GM12878 (cell line): ENCODE results near the gene SHISA6. TPM values are rescaled to one million over a fixed set of nuclear protein-coding genes. Genes with fewer than 3 reads are reported as not detected.

Experiments
- ATAC-seq: fragments of 200-7000 bp; cut with Tn5 transposase; 3 replicates; pipeline ENCODE4 v1.9.1; 2020; ENCODE audit warnings: mild to moderate bottlenecking, moderate library complexity
- BruUV-seq: library from RNA; stranded (reverse); fragments of 400-500 nt; replicated peaks from 2 replicates; lab custom pipeline; 2021; lab: Mats Ljungman, UMichigan
- CTCF ChIA-PET: fragments of 300-600 bp; sonication (Branson Sonifier 250); formaldehyde crosslinking; extraction: SDS; loops from one replicate; lab custom pipeline; 2021; ENCODE audit warnings: inconsistent platforms; lab: Yijun Ruan, JAX
- POLR2A ChIA-PET: fragments of 350-600 bp; formaldehyde crosslinking; extraction: SDS; loops from one replicate; lab custom pipeline; 2021; ENCODE audit warnings: inconsistent platforms; lab: Charles Lee
- RAD21 ChIA-PET: fragments of 300-600 bp; sonication (Branson Sonifier 250); formaldehyde crosslinking; loops from one replicate; lab custom pipeline; 2023; ENCODE audit warnings: antibody characterized with exemption; ENCODE audit not compliant: unreplicated experiment; lab: Charles Lee
- SMC1A ChIA-PET: fragments of 300-600 bp; sonication (Branson Sonifier 250); formaldehyde crosslinking; loops from one replicate; lab custom pipeline; 2023; ENCODE audit not compliant: unreplicated experiment, uncharacterized antibody; lab: Charles Lee
- DNase-seq: peaks from one replicate; pipeline ENCODE4 v3.0.0-alpha.2; 2011; ENCODE audit warnings: low read depth, low spot score
- FAIRE-seq: peaks from 3 replicates; lab custom pipeline; 2011; peaks lifted over from hg19 to GRCh38; lab: Jason Lieb, UNC
- H2AFZ ChIP-seq: 2 replicates; pipeline ENCODE4 v1.6.0; 2011; ENCODE audit warnings: low read depth, low read length, control low read depth; ENCODE audit not compliant: control insufficient read depth
- H3K27ac ChIP-seq: 2 replicates; pipeline ENCODE4 v1.5.1; 2011; ENCODE audit warnings: control low read depth; ENCODE audit not compliant: control insufficient read depth, insufficient read depth
- H3K27me3 ChIP-seq, 2 experiments: replicated peaks in 1 of 2; 2 replicates each; pipeline versions ENCODE4 v1.6.0 to v1.6.1; 2011; ENCODE audit warnings: low read length in 1 of 2; ENCODE audit not compliant: control insufficient read depth in 2 of 2, insufficient read depth in 2 of 2
- H3K36me3 ChIP-seq, 2 experiments: 2 replicates each; pipeline ENCODE4 v1.5.1; 2011; ENCODE audit warnings: low read length in 1 of 2; ENCODE audit not compliant: control insufficient read depth in 2 of 2, insufficient read depth in 2 of 2
- H3K4me1 ChIP-seq: 2 replicates; pipeline ENCODE4 v1.6.1; 2011; ENCODE audit warnings: mild to moderate bottlenecking, low read length, moderate library complexity, mixed read lengths; ENCODE audit not compliant: control insufficient read depth, insufficient read depth
- H3K4me2 ChIP-seq: 2 replicates; pipeline ENCODE4 v1.6.0; 2011; ENCODE audit warnings: control low read depth; ENCODE audit not compliant: control insufficient read depth, insufficient read depth
- H3K4me3 ChIP-seq: fragments of 200-600 bp; sonication (generic); 2 replicates; pipeline ENCODE4 v1.5.1; 2016
- H3K79me2 ChIP-seq: 2 replicates; pipeline ENCODE4 v1.6.0; 2011; ENCODE audit warnings: low read length; ENCODE audit not compliant: control insufficient read depth, insufficient read depth
- H3K9ac ChIP-seq: 2 replicates; pipeline ENCODE4 v1.8.0; 2011; ENCODE audit warnings: low read length, control low read depth, mixed read lengths; ENCODE audit not compliant: control insufficient read depth, insufficient read depth
- H3K9me3 ChIP-seq: replicated peaks from 3 replicates; pipeline ENCODE4 v1.5.1; 2011; ENCODE audit warnings: mild to moderate bottlenecking, low read length; ENCODE audit not compliant: control insufficient read depth, insufficient read depth
- H4K20me1 ChIP-seq: 2 replicates; pipeline ENCODE4 v1.6.0; 2011; ENCODE audit not compliant: control insufficient read depth, insufficient read depth
- YBX1 ChIP-seq: fragments of 450-650 bp; IDR thresholded peaks from 2 replicates; pipeline ENCODE4 v1.6.1; 2016; ENCODE audit warnings: antibody characterized with exemption
- WGBS: methylation state at CpG from one replicate; pipeline ENCODE4 v1.1.6; 2016; ENCODE audit warnings: low lambda C conversion rate; ENCODE audit not compliant: insufficient replicate concordance, insufficient coverage; ENCODE audit errors: missing lambda C conversion rate; 5-methylcytosine and 5-hydroxymethylcytosine counted together
- in situ Hi-C: fragments of 300-500 bp; cut with MboI; formaldehyde crosslinking; loops from 9 replicates; pipeline ENCODE4 v1.14.3; 2018; ENCODE audit warnings: mixed read lengths
- intact Hi-C: fragments of 100-400 bp; cut with micrococcal nuclease; formaldehyde crosslinking; loops from one replicate; pipeline ENCODE4 v1.14.2; 2022; ENCODE audit not compliant: unreplicated experiment
- polyA plus RNA-seq, 11 experiments: library from polyadenylated mRNA; depleted of rRNA in 4 of 11; unstranded in 6 of 11; stranded (reverse) in 5 of 11; fragments of >200 nt; fragmentation: Nextera tagmentation in 4 of 11; fragmentation: Illumina TruSeq in 1 of 11; extraction: Ambion mirVana in 4 of 11; extraction: Trizol in 1 of 11; gene quantifications; 1 replicate in 1 of 11; 2 replicates in 10 of 11; pipeline versions ENCODE4 v1.2.1 to v1.2.3, GENCODE V29; 2011 to 2016; ENCODE audit warnings: inconsistent platforms in 2 of 11, missing spikeins in 2 of 11, low read depth in 1 of 11
- total RNA-seq, 4 experiments: library from RNA; depleted of rRNA in 3 of 4; stranded (reverse); fragments of >200 nt in 3 of 4; fragmentation: Illumina TruSeq in 1 of 4; extraction: Trizol in 1 of 4; gene quantifications; 2 replicates each; pipeline versions ENCODE4 v1.2.1 to v1.2.3, GENCODE V29; 2013 to 2021
- TF ChIP-seq, protein P1 (sequence below): IDR thresholded peaks from 2 replicates; pipeline ENCODE4 v1.6.1; 2012; ENCODE audit warnings: mild to moderate bottlenecking, low read depth, low read length
- TF ChIP-seq, protein P2 (sequence below): IDR thresholded peaks from 2 replicates; pipeline ENCODE4 v1.6.1; 2011; ENCODE audit warnings: low read depth, low read length, improper control_type of control experiment, borderline replicate concordance

SHISA6 gene
- total and polyA plus RNA-seq, 10 of the 15 experiments (the other 5 are each of a cell fraction or from before 2014, with no cell fraction given) = not detected

DNA sequence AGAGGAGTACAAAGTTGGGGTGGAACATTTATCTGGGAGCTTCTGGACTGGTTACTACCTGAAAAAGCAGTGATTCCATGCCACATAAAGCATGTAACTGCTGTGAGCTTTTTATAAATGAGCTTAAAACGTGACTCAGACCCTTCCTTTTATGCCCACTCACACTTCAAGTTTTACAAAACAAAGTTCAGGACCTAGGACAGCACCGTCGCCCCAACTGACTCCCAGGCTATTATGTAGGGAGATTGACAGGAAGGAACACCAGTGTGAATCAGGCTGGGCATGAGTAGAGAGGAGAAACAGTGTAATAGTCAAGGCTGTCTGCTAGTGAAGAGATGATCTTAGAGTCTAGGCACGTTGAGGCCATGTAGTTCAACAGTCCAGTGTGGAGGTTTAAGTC lies 265.6 kb downstream of the SHISA6 start:
- BruUV-seq = no TSS peak
- Histone ChIP-seq H3K9me3 (no peaks in the 10 kb centered on the region; the same call in 2 of the 3 replicates), H3K4me1 (no peaks in the 10 kb centered on the region), H3K36me3 (no peaks in the 10 kb centered on the region), H4K20me1 (no peaks in the 10 kb centered on the region), H2AFZ (no peak overlapping the region), H3K27ac (no peak overlapping the region), H3K4me2 (no peak overlapping the region), H3K9ac (no peak overlapping the region), H3K79me2 (no peaks in the 10 kb centered on the region), H3K4me3 (no peak overlapping the region), H3K27me3 (no peaks in the 10 kb centered on the region)
- FAIRE-seq (no peak), DNase-seq (no peak), ATAC-seq (no peak)
- in situ Hi-C loops = no loop called here
- ChIA-PET POLR2A (no interaction called here), RAD21 (no interaction called here), CTCF (no interaction called here), SMC1A (no interaction called here)
- TF ChIP-seq, protein P1, sequence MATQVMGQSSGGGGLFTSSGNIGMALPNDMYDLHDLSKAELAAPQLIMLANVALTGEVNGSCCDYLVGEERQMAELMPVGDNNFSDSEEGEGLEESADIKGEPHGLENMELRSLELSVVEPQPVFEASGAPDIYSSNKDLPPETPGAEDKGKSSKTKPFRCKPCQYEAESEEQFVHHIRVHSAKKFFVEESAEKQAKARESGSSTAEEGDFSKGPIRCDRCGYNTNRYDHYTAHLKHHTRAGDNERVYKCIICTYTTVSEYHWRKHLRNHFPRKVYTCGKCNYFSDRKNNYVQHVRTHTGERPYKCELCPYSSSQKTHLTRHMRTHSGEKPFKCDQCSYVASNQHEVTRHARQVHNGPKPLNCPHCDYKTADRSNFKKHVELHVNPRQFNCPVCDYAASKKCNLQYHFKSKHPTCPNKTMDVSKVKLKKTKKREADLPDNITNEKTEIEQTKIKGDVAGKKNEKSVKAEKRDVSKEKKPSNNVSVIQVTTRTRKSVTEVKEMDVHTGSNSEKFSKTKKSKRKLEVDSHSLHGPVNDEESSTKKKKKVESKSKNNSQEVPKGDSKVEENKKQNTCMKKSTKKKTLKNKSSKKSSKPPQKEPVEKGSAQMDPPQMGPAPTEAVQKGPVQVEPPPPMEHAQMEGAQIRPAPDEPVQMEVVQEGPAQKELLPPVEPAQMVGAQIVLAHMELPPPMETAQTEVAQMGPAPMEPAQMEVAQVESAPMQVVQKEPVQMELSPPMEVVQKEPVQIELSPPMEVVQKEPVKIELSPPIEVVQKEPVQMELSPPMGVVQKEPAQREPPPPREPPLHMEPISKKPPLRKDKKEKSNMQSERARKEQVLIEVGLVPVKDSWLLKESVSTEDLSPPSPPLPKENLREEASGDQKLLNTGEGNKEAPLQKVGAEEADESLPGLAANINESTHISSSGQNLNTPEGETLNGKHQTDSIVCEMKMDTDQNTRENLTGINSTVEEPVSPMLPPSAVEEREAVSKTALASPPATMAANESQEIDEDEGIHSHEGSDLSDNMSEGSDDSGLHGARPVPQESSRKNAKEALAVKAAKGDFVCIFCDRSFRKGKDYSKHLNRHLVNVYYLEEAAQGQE = peak; percentile 79
- TF ChIP-seq, protein P2, sequence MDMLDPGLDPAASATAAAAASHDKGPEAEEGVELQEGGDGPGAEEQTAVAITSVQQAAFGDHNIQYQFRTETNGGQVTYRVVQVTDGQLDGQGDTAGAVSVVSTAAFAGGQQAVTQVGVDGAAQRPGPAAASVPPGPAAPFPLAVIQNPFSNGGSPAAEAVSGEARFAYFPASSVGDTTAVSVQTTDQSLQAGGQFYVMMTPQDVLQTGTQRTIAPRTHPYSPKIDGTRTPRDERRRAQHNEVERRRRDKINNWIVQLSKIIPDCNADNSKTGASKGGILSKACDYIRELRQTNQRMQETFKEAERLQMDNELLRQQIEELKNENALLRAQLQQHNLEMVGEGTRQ = no peak
- TF ChIP-seq YBX1 = no peak
- 2% methylated on average over 4 of the region's 4 CpGs for WGBS
- intact Hi-C loops = no loop called here
